ENCODE results near the gene SEBOX. TPM values are rescaled to one million over a fixed set of nuclear protein-coding genes. Genes with fewer than 3 reads are reported as not detected.

The SEBOX gene
- total and polyA plus RNA-seq, 2 of the 8 experiments (the other 6 are each of a cell fraction or from before 2014, with no cell fraction given) = not detected

DNA sequence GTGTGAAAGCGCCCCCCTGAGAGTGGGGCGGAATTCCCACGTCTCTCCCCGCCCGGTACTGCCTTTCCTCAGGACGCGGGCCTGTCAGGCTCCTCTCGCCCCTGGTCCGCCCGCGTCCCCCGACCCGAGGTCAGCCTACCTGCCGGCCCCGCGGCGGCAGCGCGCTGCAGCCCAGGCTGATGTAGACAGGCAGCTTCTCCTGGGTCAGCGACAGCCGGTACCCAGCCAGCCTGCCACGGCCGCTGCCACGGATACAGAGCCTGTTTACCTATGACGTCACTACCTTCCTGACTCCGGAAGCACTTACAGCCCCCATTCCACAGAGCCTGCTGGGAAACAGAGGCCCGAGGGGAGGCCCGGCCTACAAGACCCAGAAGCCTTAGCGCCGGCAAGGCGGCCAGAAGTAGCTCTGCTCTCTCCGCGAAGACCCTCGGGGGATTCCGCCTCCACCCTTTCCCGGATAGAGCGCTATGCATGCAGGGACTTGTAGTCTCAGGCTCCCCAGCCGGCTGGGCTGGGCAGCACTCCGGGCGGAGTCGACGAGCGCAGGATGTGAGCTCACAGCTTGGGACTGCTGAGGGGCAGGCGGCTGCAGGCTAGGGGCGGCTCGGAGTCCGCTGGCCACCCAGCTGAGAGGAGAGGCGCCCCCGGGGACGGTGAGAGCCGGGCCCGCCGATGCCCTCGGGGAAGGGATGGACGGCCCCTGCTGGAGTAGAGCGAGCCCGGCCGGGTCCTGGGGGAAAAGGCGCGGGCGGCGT lies 29.6 kb downstream of the SEBOX start, which contains the start of the genes IFT20 and TNFAIP1 (continued):
- TF ChIP-seq CTBP2 (IDR thresholded peaks at IDR 0.05; ENCODE audit: borderline replicate concordance, insufficient read depth, insufficient read length, low read length) (no peak), CREB1 (IDR thresholded peaks at IDR 0.05) (peak; percentile 96), NANOG (IDR thresholded peaks at IDR 0.05; ENCODE audit: insufficient read depth, low read depth, low read length, poor library complexity, severe bottlenecking) (peak; percentile 19), BCL11A (IDR thresholded peaks at IDR 0.05; ENCODE audit: low read depth in 2 of 2, low read length in 2 of 2) (no peak), GABPA (IDR thresholded peaks at IDR 0.05; ENCODE audit: borderline replicate concordance, insufficient read depth, low read length) (peak; percentile 96), SRF (IDR thresholded peaks at IDR 0.05; ENCODE audit: low read depth, low read length) (no peak), RFX5 (IDR thresholded peaks at IDR 0.05; ENCODE audit: borderline replicate concordance, low read depth, low read length) (no peak), YY1 (IDR thresholded peaks at IDR 0.05; ENCODE audit: low read depth, low read length) (peak; percentile 78; the same call in 1 of the 2 replicates), ASH2L (IDR thresholded peaks at IDR 0.05; ENCODE audit: low read length) (peak; percentile 40), RNF2 (IDR thresholded peaks at IDR 0.05; ENCODE audit: borderline replicate concordance, low read depth, low read length, missing control alignments, poor library complexity, severe bottlenecking) (no peak), CHD1 (IDR thresholded peaks at IDR 0.05; ENCODE audit: low read depth, low read length) (no peak), PHF8 (conservative IDR thresholded peaks at IDR 0.05; ENCODE audit: low read depth, low read length) (peak; percentile 61; the same call in 1 of the 2 replicates), RAD21 (IDR thresholded peaks at IDR 0.05 in 1 of 2, conservative IDR thresholded peaks at IDR 0.05 in 1 of 2; ENCODE audit: low read depth in 2 of 2, low read length in 2 of 2) (no peak), KDM4A (IDR thresholded peaks at IDR 0.05; ENCODE audit: low read depth, low read length, severe bottlenecking) (peak; percentile 83), SIX5 (IDR thresholded peaks at IDR 0.05; ENCODE audit: low read depth, low read length) (peak; percentile 96), ZNF274 (IDR thresholded peaks at IDR 0.05; ENCODE audit: borderline replicate concordance, extremely low read depth, low read length) (no peak)
- TF ChIP-seq, protein P1, sequence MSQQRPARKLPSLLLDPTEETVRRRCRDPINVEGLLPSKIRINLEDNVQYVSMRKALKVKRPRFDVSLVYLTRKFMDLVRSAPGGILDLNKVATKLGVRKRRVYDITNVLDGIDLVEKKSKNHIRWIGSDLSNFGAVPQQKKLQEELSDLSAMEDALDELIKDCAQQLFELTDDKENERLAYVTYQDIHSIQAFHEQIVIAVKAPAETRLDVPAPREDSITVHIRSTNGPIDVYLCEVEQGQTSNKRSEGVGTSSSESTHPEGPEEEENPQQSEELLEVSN (IDR thresholded peaks at IDR 0.05) = no peak
- TF ChIP-seq, protein P2, sequence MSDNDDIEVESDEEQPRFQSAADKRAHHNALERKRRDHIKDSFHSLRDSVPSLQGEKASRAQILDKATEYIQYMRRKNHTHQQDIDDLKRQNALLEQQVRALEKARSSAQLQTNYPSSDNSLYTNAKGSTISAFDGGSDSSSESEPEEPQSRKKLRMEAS (IDR thresholded peaks at IDR 0.05) = peak; percentile 40; the same call in 1 of the 2 replicates
